K562 (cell line): Measurements from ENCODE around the gene SLC4A11. TPM values are rescaled to one million over a fixed set of nuclear protein-coding genes. Genes with fewer than 3 reads are reported as not detected.

ENCODE experiments used
- ATAC-seq: fragments of 200-7000 bp; cut with Tn5 transposase; 3 replicates; pipeline ENCODE4 v1.9.1; 2020; ENCODE audit warnings: moderate library complexity
- BruUV-seq: library from RNA; stranded (reverse); fragments of 400-500 nt; replicated peaks from 2 replicates; lab custom pipeline; 2021; lab: Mats Ljungman, UMichigan
- CTCF ChIA-PET: fragments of 300-600 bp; formaldehyde crosslinking; extraction: SDS; loops from one replicate; lab custom pipeline; 2021; ENCODE audit warnings: low intra/inter-chr PET ratio; lab: Yijun Ruan, JAX
- POLR2A ChIA-PET: fragments of 300-600, 350-650 bp; sonication (Branson Sonifier 250); formaldehyde crosslinking; extraction: SDS; loops from one replicate; lab custom pipeline; 2021; ENCODE audit warnings: antibody characterized with exemption, inconsistent platforms; lab: Yijun Ruan, JAX
- DNase-seq, 4 experiments: peaks; one replicate each; pipeline versions ENCODE4 v3.0.0 to v3.0.0-alpha.2; 2011 to 2018; ENCODE audit warnings: low spot score in 3 of 4, mixed read lengths in 3 of 4; ENCODE audit errors: extremely low read depth in 1 of 4
- FAIRE-seq: peaks from 2 replicates; lab custom pipeline; 2011; peaks lifted over from hg19 to GRCh38; lab: Jason Lieb, UNC
- H2AFZ ChIP-seq: 2 replicates; pipeline ENCODE4 v1.6.0; 2011; ENCODE audit warnings: low read depth, low read length, control low read depth, inconsistent platforms
- H3K27ac ChIP-seq: fragments of 200-600 bp; 3 replicates; pipeline ENCODE4 v1.8.0; 2011; ENCODE audit warnings: low read depth, mild to moderate bottlenecking, control low read depth, inconsistent platforms, low read length, moderate library complexity, mixed read lengths; ENCODE audit errors: extremely low read depth
- H3K27me3 ChIP-seq, 2 experiments: fragments of 300-600 bp in 1 of 2; 2 replicates in 1 of 2; 3 replicates in 1 of 2; pipeline versions ENCODE4 v1.6.0 to v1.8.0; 2011; ENCODE audit warnings: inconsistent platforms in 2 of 2, low read length in 2 of 2, mild to moderate bottlenecking in 1 of 2, mixed read lengths in 1 of 2, moderate library complexity in 1 of 2; ENCODE audit not compliant: control insufficient read depth in 2 of 2, insufficient read depth in 2 of 2
- H3K36me3 ChIP-seq: fragments of 300-600 bp; 3 replicates; pipeline ENCODE4 v1.8.0; 2011; ENCODE audit warnings: mild to moderate bottlenecking, low read length, inconsistent platforms; ENCODE audit not compliant: control insufficient read depth, insufficient read depth
- H3K4me1 ChIP-seq, 2 experiments: fragments of 200-600 bp in 1 of 2; replicated peaks in 1 of 2; 2 replicates in 1 of 2; 3 replicates in 1 of 2; pipeline versions ENCODE4 v1.5.1 to v1.8.0; 2011; ENCODE audit warnings: inconsistent platforms in 2 of 2, low read length in 2 of 2, mild to moderate bottlenecking in 1 of 2, mixed read lengths in 1 of 2, moderate library complexity in 1 of 2; ENCODE audit not compliant: control insufficient read depth in 2 of 2, insufficient read depth in 2 of 2
- H3K4me2 ChIP-seq: 2 replicates; pipeline ENCODE4 v1.6.1; 2011; ENCODE audit warnings: low read length, control low read depth, inconsistent platforms, mixed read lengths; ENCODE audit not compliant: insufficient read depth
- H3K4me3 ChIP-seq: fragments of 200-600 bp; sonication (generic), shearing (Covaris generic); 2 replicates; pipeline ENCODE4 v1.5.1; 2016; ENCODE audit warnings: control low read depth, inconsistent platforms
- H3K79me2 ChIP-seq: fragments of 200-600 bp; 3 replicates; pipeline ENCODE4 v1.8.0; 2011; ENCODE audit warnings: low read length, inconsistent platforms; ENCODE audit not compliant: control insufficient read depth, insufficient read depth
- H3K9ac ChIP-seq, 2 experiments: 2 replicates each; pipeline versions ENCODE4 v1.6.0 to v1.6.1; 2011; ENCODE audit warnings: low read depth in 2 of 2, low read length in 2 of 2, control low read depth in 1 of 2, inconsistent platforms in 1 of 2, mild to moderate bottlenecking in 1 of 2, mixed read lengths in 1 of 2; ENCODE audit not compliant: insufficient read depth in 1 of 2
- H3K9me1 ChIP-seq: one replicate; pipeline ENCODE4 v1.6.0; 2011; ENCODE audit warnings: inconsistent platforms, mild to moderate bottlenecking, low read length, moderate library complexity; ENCODE audit not compliant: control insufficient read depth, insufficient read depth
- H3K9me3 ChIP-seq: replicated peaks from 2 replicates; pipeline ENCODE4 v1.5.1; 2011; ENCODE audit warnings: low read depth, low read length, inconsistent platforms; ENCODE audit not compliant: control insufficient read depth, insufficient read depth
- H4K20me1 ChIP-seq: replicated peaks from 2 replicates; pipeline ENCODE4 v1.6.1; 2011; ENCODE audit warnings: low read length, inconsistent platforms, mixed read lengths; ENCODE audit not compliant: control insufficient read depth, insufficient read depth
- E4F1 ChIP-seq: fragments of 250-450 bp; sonication (Bioruptor Pico); IDR thresholded peaks from 2 replicates; pipeline ENCODE4 v1.5.0; 2021; ENCODE audit warnings: mild to moderate bottlenecking, borderline replicate concordance
- WGBS: fragments of 100-300 bp; shearing (Covaris generic); methylation state at CpG from one replicate; pipeline ENCODE4 v1.1.6; 2016; ENCODE audit warnings: low coverage, mixed read lengths; ENCODE audit not compliant: insufficient coverage; ENCODE audit errors: missing lambda C conversion rate; 5-methylcytosine and 5-hydroxymethylcytosine counted together
- in situ Hi-C: fragments of 300-500 bp; cut with MboI; formaldehyde crosslinking; loops from 4 replicates; pipeline ENCODE4 v1.15.0; 2018; ENCODE audit warnings: inconsistent platforms, mixed read lengths
- intact Hi-C: fragments of 100-400 bp; cut with micrococcal nuclease; formaldehyde crosslinking; loops from 2 replicates; pipeline ENCODE4 v1.14.2; 2022
- polyA plus RNA-seq, 8 experiments: library from polyadenylated mRNA; depleted of rRNA in 4 of 8; stranded (reverse) in 5 of 8; unstranded in 3 of 8; fragments of >200 nt; fragmentation: Nextera tagmentation in 2 of 8; fragmentation: Illumina TruSeq in 1 of 8; extraction: Ambion mirVana in 2 of 8; extraction: Trizol in 1 of 8; gene quantifications; 2 replicates each; pipeline versions ENCODE4 v1.2.1 to v1.2.3, GENCODE V29; 2011 to 2014; ENCODE audit warnings: inconsistent platforms in 1 of 8, missing spikeins in 1 of 8
- total RNA-seq, 7 experiments: library from RNA; depleted of rRNA in 6 of 7; stranded (reverse); fragments of >200 nt in 6 of 7; fragmentation: Illumina TruSeq in 2 of 7; extraction: Trizol in 2 of 7; gene quantifications; 2 replicates each; pipeline versions ENCODE4 v1.2.1 to v1.2.3, GENCODE V29; 2011 to 2021; ENCODE audit warnings: low replicate concordance in 1 of 7
- TF ChIP-seq, protein P1 (sequence below), 2 experiments: fragments of 450-650 bp; IDR thresholded peaks; 2 replicates each; pipeline ENCODE4 v1.6.1; 2016; ENCODE audit warnings: mild to moderate bottlenecking in 2 of 2, borderline replicate concordance in 1 of 2, low read depth in 1 of 2, moderate library complexity in 1 of 2

Gene SLC4A11
- total and polyA plus RNA-seq, 9 of the 15 experiments (the other 6 are each of a cell fraction or from before 2014, with no cell fraction given) = 0.10 to 2.0 (median 0.20) TPM

- POLR2A ChIA-PET = interaction anchor here (0.6 kb wide), 1 partner anchor 203 kb away, joined by 5 read pairs; no protein-coding TSS in a partner anchor
- no peaks in the 10 kb centered on the region for H3K9me3 ChIP-seq
- in situ Hi-C loops = no loop called here
- H3K27ac ChIP-seq = no peak overlapping the region
- no peaks in the 10 kb centered on the region for H3K27me3 ChIP-seq
- intact Hi-C loops = no loop called here
- H3K4me2 ChIP-seq = no peak overlapping the region
- H3K9me1 ChIP-seq = no peaks in the 10 kb centered on the region
- peaks cover 13% of the 10 kb centered on the region; the same call in 2 of the 3 replicates for H3K36me3 ChIP-seq
- TF ChIP-seq E4F1 (CRISPR knock-in tag) = no peak
- TF ChIP-seq, protein P1, sequence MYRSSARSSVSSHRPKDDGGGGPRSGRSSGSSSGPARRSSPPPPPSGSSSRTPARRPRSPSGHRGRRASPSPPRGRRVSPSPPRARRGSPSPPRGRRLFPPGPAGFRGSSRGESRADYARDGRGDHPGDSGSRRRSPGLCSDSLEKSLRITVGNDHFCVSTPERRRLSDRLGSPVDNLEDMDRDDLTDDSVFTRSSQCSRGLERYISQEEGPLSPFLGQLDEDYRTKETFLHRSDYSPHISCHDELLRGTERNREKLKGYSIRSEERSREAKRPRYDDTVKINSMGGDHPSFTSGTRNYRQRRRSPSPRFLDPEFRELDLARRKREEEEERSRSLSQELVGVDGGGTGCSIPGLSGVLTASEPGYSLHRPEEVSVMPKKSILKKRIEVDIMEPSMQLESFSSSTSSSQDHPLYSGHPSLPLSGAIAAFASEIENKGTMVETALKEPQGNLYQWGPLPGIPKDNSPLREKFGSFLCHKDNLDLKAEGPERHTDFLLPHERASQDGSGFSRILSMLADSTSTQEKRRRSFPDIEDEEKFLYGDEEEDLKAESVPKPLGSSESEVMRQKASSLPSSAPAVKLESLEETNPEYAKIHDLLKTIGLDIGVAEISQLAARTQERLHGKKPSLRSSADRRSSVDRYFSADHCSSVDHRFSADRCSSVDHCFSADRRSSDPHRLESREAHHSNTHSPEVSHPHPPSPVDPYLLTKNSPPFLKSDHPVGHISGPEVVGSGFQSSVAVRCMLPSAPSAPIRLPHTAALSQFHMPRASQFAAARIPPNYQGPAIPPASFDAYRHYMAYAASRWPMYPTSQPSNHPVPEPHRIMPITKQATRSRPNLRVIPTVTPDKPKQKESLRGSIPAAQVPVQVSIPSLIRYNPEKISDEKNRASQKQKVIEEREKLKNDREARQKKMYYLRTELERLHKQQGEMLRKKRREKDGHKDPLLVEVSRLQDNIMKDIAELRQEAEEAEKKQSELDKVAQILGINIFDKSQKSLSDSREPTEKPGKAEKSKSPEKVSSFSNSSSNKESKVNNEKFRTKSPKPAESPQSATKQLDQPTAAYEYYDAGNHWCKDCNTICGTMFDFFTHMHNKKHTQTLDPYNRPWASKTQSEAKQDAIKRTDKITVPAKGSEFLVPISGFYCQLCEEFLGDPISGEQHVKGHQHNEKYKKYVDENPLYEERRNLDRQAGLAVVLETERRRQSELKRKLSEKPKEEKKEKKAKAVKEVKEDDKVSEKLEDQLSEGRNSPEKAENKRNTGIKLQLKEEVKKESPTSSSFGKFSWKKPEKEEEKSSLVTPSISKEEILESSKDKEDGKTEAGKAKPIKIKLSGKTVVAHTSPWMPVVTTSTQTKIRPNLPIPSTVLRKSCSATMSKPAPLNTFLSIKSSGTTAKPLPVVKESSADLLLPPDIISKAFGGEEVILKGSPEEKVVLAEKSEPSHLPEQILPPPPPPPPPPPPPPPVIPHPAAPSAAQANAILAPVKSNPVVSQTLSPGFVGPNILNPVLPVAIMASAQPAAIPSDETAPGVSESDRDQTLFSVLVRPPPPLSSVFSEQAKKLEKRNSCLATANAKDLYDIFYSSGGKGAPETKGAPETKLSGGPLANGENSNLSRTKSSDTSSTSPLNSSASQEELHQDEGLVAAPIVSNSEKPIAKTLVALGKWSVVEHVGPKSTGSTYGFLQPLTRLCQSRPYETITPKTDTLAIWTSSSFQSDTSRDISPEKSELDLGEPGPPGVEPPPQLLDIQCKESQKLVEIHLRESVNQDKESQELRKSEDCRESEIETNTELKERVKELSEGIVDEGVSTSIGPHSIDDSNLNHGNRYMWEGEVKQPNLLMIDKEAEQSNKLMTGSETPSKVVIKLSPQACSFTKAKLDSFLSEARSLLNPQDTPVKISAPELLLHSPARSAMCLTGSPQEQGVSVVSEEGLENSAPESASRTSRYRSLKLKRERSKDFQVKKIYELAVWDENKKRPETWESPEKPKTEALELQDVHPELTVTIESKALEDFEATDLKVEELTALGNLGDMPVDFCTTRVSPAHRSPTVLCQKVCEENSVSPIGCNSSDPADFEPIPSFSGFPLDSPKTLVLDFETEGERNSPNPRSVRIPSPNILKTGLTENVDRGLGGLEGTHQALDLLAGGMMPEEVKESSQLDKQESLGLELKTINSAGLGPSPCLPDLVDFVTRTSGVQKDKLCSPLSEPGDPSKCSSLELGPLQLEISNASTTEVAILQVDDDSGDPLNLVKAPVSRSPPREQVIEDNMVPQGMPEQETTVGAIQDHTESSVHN (IDR thresholded peaks at IDR 0.05; ENCODE audit: borderline replicate concordance in 1 of 2, low read depth in 1 of 2) = no peak
- no peaks in the 10 kb centered on the region for H3K79me2 ChIP-seq
- FAIRE-seq = no peak
- H4K20me1 ChIP-seq = no peaks in the 10 kb centered on the region
- DNase-seq = no peak
- no peak overlapping the region for H2AFZ ChIP-seq
- no peak overlapping the region for H3K9ac ChIP-seq
- CTCF ChIA-PET = no interaction called here
- H3K4me1 ChIP-seq = peaks cover 0 to 32% of the 10 kb centered on the region in 2 experiments; a peak in 2 of 5 replicates
- no TSS peak for BruUV-seq
- ATAC-seq = no peak
- WGBS = 88% methylated on average over 1 of the region's 7 CpGs
- H3K4me3 ChIP-seq = no peak overlapping the region
Measured at GRCh38 chr20:3227506-3227905, 11.5 kb downstream of the SLC4A11 start.
